Skeletal muscle tissue (tissue), 5 donors: ENCODE results near the gene ANKS1B. TPM values are rescaled to one million over a fixed set of nuclear protein-coding genes. Genes with fewer than 3 reads are reported as not detected.

Experiments used
- H3K27ac ChIP-seq: one replicate; pipeline ENCODE4 v1.7.0; 2013; ENCODE audit warnings: mild to moderate bottlenecking, low read depth, low read length, inconsistent platforms
- H3K27me3 ChIP-seq, 3 donors: one replicate each; pipeline ENCODE4 v1.7.0; 2013; ENCODE audit warnings: low read length in 3 of 3; ENCODE audit not compliant: control insufficient read depth in 3 of 3, insufficient read depth in 3 of 3
- H3K36me3 ChIP-seq, 3 donors: one replicate each; pipeline ENCODE4 v1.7.0; 2013; ENCODE audit warnings: low read length in 3 of 3; ENCODE audit not compliant: control insufficient read depth in 3 of 3, insufficient read depth in 3 of 3
- H3K4me1 ChIP-seq, 3 donors: one replicate each; pipeline ENCODE4 v1.7.0; 2013; ENCODE audit warnings: low read length in 3 of 3, mild to moderate bottlenecking in 3 of 3; ENCODE audit not compliant: control insufficient read depth in 3 of 3, insufficient read depth in 3 of 3
- H3K4me3 ChIP-seq, 3 donors: one replicate each; pipeline ENCODE4 v1.7.0; 2013; ENCODE audit warnings: low read length in 3 of 3
- H3K9ac ChIP-seq, 3 donors: one replicate each; pipeline ENCODE4 v1.7.0; 2013; ENCODE audit warnings: low read length in 3 of 3, mild to moderate bottlenecking in 3 of 3, moderate library complexity in 2 of 3, low read depth in 1 of 3
- H3K9me3 ChIP-seq, 3 donors: one replicate each; pipeline ENCODE4 v1.7.0; 2013; ENCODE audit warnings: low read length in 3 of 3; ENCODE audit not compliant: control insufficient read depth in 3 of 3
- small RNA-seq: library from RNA; depleted of rRNA; stranded (forward); fragments of <200 nt; gene quantifications from one replicate; pipeline ENCODE3, GENCODE V24; 2014
- total RNA-seq: library from RNA; depleted of rRNA; stranded (reverse); fragments of >200 nt; gene quantifications from one replicate; pipeline ENCODE4 v1.2.3, GENCODE V29; 2014
- donor health status: Osteomylitis.

Gene ANKS1B
- total RNA-seq, 1 donor from 2014 or later, result 10.4 TPM

GRCh38 chr12:98691351-98691750 is 1293.4 kb downstream of the ANKS1B start:
- Histone ChIP-seq H3K27me3 (no peaks in the 10 kb centered on the region), H3K4me1 (no peaks in the 10 kb centered on the region), H3K4me3 (no peak overlapping the region), H3K9ac (no peak overlapping the region), H3K27ac (no peak overlapping the region), H3K36me3 (peaks cover 4 to 20% (median 14%) of the 10 kb centered on the region in 3 donors), H3K9me3 (no peaks in the 10 kb centered on the region)

DNA sequence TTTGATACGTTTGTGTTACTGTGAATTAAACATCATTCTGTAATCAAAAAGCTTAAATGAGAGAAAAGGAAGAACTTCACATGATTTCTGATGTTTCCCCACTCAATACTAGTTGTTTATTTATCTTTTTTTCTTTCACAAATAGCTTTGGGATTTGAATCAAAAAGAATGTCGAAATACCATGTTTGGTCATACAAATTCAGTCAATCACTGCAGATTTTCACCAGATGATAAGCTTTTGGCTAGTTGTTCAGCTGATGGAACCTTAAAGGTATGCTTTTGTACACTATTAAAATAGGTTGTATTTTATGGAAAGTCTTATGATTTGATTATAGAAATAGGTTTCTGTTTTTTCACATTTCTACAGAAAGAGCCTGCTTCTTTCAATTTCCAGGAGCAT is 1298.1 kb downstream of the ANKS1B start:
- Histone ChIP-seq H3K9ac (no peak overlapping the region), H3K9me3 (no peaks in the 10 kb centered on the region), H3K27me3 (no peaks in the 10 kb centered on the region), H3K27ac (no peak overlapping the region), H3K4me1 (no peaks in the 10 kb centered on the region), H3K36me3 (peaks cover 3 to 40% (median 33%) of the 10 kb centered on the region in 3 donors), H3K4me3 (no peak overlapping the region)

Small RNA genes lying within 50 kb of the gene (small RNA-seq; reads per million reads assigned to genes)
- gene RNA5SP366, result 0.07 reads per million

Other genes with a start within 250 kb of the ANKS1B start
- gene BLTP3B, start 157.9 kb upstream of the ANKS1B start, total RNA-seq, result 26.6 TPM
- gene ACTR6, start 215.9 kb upstream of the ANKS1B start, total RNA-seq, result 9.4 TPM